Nucleus accumbens (tissue), 56 donors: ENCODE data around the gene MAFB.

Source experiments
- DNase-seq, 56 donors: peaks; one replicate each; lab custom pipeline; 2025; lab: John Stamatoyannopoulos, UW

MAFB gene

GRCh38 chr20:40637176-40637575, 51.9 kb downstream of the MAFB start:
- no peak for DNase-seq

- no peak for DNase-seq
Measured at GRCh38 chr20:40636486-40636885, 52.5 kb downstream of the MAFB start.

GRCh38 chr20:40635971-40636370, 53.1 kb downstream of the MAFB start:
- DNase-seq = no peak
